GM21367 (cell line): ENCODE measurements around the gene STBD1.
"Not testable (repeated sequence)": the region's sequence is repeated elsewhere in the genome, so short reads cannot be mapped to it uniquely, and the experiment has no call there.

Experiments used
- ATAC-seq: cut with Tn5 transposase; IDR thresholded peaks from one replicate; pipeline ENCODE4 v1.9.1; 2021; ENCODE audit not compliant: unreplicated experiment

The STBD1 gene

DNA sequence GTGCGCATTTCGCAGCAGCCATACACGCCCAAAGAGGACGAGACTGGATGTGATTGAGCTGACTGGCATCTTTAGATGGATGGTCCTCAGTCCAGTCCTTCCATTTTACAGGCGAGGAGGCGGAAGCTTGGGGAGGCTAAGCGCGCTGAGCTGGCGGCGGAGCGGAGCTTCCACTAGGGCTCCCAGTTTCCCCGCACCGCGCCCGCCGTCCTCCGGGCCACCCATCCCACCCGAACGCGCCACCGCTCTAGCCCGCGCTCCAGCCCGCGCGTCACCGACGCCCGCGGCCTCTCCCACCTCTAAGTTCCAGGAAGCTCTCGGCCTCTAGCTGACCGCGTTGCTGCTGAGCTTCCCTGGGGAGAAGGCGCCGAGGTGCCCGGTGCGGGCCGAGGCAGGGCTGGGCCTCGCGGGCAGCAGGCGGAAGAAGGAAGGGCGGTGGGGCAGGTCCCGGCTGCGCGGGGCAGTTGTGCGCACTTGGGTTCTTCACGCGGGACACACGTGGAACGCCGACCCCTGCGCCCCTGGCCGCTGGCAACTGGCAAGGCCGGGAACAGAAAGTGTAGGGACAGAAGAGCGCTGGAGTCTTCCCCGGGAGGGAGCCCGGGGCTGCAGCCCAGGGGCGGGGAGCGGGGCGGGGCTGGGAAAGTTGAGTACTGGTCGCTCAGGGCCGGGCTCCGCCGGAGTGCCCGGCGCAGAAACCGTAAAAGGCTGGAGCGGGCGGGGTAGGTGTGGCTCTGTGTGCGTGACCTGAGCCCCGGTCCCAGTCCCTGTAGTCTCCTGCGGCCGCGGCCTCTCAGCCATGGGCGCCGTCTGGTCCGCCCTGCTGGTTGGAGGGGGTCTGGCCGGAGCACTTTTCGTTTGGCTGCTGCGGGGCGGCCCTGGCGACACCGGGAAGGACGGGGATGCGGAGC lies at the start of gene STBD1:
Gene STBD1, plus strand, starts transcription at position 763 of the 911 bp plus-strand sequence. Its CDS starts 37 bp downstream, at position 800.
- ATAC-seq: no peak

DNA sequence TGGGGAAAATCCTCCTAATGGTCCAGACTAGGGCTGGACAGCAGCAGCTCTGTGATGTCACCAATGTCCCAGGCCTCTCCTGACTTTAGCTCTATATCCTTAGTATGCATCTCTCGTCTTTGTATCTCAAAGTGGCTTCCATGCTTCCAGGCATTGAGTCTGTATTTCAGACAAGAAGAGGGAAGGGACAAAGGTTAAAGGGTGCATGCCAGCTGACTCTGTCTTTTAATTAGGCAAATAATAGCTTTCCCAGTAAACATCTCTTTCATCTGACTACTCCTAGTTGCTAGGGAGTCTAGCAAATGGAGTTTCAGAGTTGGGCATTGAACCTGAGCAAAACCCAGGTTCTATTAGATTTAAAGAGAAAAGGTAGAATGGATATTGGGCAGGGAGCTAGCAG lies 49.6 kb upstream of the STBD1 start:
- ATAC-seq: no peak

DNA sequence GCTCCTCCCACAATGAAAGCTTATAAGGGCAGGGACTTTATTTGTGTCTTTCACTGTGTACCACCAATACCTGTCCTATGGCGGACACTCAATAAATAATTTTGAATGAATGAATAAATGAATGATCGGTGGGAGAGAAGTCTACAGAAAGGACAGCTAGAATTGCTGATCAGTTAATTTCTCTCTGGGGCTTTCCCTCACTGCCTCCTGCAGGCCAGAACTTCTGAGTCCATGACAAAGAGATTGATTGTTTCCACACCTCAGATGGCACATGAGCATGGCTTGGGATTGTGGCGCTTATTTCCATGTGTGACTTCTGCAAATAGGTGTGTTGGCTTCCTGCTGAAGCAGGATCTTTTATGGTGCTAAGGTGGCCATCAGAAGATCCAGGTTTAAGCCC lies 48.7 kb upstream of the STBD1 start:
- ATAC-seq: no peak

DNA sequence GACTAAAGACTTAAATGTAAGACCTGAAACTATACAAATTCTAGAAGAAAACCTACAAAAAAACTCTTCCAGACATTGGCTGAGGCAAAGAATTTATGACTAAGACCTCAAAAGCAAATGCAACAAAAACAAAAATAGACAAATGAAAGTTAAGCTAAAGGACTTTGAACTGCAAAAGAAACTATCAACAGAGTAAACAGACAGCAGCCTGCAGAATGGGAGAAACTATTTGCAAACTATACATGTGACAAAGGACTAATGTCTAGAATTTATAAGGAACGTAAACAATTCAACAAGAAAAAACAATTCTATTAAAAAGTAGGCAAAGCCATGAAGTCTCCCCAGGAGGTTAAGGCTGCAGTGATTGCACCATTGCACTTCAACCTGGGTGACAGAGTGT lies 46.0 kb upstream of the STBD1 start:
- no peak for ATAC-seq

DNA sequence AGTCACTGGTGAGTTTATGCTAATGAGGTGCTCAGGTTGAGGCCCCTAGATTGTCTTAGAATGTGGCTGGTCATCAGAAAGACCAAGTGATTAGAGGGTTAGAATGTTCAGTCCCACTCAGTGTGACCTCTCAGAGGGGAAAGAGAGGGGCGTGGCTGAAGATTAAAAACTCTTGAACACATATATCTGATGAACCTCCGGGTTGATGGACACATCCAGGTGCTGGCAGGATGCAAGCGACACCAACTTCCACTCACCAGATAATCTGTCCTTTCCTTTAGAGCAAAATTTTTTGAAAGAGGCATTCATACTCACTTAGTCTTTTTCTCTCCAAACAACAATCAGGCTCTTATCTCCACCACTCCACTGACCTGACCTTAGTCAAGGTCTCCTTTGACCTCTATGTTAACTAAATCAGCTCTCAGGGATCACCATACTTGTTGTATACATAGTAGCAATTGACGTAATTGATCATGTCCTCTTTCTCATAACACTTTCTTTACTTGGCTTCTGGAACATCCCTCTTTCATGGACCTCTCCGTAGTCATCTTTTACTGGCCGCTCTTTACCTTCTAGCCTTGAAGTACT lies 40.8 kb upstream of the STBD1 start:
- ATAC-seq: no peak

DNA sequence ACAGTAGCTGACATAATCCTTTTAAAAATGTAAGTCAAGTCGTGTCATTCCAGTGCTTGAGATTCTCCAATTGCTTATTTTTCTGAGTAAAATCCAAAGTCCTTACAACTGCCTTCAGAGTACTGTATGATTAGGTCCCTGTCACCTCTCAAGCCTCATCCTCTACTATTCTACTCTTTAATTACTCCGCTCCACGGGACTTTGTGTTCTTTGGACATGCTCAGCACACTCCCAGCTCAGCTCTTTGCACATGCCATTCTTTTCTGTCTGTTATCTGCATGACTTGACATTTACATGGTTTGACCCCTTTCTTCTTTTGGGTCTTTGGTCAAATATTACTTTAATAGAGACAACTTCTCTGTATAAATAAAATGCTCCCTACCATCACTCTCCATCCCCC lies 39.9 kb upstream of the STBD1 start:
- ATAC-seq: no peak

DNA sequence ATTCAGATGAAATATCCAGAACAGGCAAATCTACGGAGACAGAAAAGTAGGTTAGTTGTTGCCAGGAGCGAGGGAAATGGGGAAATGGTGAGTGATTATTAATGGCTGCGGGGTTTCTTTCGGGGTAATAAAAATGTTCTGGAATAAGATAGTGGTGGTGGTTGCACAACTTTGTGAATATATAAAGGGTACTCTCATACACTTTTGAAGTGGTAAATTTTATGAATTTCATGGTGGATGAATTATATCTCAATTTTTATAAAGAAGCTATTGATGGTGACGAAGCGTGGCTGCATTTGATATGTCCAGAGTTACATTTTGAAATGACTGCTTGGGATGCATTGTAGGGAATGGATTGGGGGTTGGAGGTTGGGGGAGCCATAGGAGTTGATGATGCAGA lies 38.7 kb upstream of the STBD1 start:
- ATAC-seq: no peak

DNA sequence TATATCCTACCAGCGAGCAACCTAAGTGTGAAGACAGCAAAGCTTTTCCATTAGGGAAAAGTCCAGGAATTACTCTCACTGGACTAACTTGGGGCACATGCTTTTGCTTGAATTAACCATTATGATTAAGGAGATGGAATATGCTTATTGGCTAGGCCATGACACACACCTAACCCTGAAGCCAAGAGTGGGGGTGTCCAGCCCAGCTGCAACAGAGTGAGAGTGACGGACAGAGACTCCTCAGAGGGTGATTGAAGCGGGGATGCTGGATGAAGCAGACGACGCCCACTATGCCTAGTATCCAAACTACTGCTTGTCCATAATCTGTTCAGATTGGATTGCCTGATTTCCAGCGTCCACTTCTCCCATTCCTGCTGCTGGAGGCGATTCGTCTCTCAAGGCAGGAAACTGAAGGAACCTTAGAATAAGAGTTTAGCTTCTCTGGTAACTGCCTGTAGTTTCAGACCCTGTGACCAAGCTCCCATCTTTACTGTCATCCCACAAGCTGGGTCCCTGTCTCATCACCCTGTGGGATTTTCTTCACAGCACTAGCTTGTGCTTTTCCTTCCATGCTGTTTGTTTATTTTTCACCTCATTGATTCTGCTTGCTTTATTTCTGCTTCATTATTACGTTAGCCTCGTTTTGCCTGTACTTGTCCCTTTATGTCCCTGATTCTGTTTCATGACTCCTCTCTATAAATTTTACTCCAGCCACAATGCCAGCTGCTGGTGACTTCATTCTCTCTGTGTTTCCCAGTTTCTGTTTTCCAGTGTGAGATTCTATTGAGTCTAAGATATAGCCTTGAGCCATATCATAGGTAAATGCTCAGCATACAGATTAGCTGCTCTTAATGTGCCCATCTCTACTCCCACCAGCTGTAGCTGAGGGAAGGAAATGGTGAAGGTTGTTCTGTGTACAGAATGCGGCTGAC lies 36.0 kb upstream of the STBD1 start:
- no peak for ATAC-seq

DNA sequence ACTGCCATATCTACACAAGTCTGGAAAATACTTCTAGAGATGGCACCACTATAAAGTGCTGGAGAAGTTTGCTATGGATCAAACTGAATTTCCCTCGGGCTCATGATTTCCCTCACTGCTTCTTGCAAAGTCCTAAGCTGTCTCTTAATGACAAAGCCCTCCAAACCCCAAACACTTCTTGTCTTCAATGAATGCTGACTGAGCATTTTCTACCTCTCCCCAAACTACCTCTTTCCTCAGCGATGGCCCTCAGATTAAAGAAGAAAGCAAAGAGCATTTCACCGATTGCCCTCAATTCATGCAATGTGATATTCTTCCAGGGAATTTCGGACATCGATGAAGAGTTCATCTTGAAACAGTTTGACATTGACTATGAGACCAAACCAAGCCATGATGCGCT lies 35.3 kb upstream of the STBD1 start:
- ATAC-seq: no peak

DNA sequence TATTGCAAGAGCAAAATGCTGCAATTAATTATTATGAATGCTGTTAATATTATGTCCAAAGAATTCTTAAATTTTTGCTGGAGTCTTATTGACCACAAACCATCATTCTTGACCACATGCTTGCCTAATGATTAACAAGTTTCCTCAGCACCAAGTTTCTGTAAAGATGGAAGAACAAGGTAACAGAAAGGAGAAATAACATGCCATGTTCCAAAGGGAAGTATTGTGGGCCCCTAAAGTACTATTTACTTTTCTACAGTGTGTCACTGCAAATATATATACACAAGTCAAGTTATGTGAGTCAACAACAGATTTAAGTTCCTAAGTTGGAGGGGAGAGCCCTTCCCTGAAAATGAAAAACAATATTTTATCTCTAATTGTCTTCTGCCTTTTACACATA lies 34.5 kb upstream of the STBD1 start:
- no peak for ATAC-seq

DNA sequence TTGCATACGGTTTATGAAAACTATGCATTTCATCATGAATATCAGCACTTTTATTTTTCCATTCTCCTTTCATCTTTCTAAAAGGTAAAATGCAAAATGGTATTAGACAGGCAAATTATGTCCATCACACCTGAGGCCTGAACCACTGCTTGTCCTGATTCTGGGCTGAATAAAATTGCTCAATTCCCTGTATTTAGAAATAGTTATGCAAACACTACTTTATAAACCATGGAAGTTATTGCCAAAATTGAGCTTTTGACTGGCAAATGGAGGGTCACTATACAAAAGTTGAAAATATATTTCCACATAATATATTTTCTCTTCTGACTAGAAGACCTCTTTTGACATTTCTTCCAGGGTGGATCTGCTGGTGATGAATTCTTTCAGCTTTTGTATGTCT lies 34.0 kb upstream of the STBD1 start:
- no peak for ATAC-seq

DNA sequence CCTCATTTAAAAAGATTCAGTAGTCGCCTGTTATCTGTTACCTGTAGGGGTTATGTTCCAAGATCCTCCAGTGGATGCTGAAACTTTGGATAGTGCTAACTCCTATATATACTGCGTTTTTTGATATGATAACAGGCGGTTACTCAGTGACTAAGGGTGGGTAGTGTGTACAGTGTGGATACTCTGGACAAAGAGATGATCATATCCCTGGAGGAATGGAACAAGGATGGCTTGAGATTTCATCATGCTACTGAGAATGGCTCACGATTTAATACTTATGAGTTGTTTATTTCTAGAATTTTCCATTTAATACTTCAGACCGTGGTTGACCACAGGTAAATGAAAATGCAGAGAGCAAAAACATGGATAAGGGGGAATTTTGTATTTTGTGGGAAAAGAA lies 33.5 kb upstream of the STBD1 start:
- ATAC-seq: no peak

DNA sequence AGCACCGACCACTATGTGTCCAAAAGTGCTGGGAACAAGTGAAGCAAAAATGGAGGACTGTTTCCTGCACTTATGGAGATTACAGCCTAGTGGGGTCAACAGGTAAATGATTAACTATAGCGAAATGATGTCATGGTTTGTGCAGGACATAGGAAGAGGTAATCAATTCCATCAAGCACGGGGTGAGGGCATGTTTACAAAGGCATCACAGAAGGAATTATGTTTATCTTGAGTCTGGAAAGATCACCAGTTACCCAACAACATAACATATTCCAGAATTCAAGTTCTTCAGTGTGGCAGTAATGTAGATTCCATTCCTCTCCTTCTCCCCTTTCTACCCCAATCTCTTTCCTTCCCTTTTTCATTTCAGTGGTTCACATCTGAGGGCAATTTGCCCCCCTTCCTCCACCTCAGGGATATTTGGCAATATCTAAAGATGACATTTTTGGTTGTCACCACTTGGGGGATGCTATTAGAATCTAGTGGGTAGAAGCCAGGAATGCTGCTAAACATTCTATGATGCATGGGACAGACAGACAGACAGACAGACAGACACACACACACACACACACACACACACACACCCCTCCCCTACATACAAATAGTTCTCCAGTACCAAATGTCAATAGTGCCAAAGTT lies 30.9 kb upstream of the STBD1 start:
- ATAC-seq: no peak

DNA sequence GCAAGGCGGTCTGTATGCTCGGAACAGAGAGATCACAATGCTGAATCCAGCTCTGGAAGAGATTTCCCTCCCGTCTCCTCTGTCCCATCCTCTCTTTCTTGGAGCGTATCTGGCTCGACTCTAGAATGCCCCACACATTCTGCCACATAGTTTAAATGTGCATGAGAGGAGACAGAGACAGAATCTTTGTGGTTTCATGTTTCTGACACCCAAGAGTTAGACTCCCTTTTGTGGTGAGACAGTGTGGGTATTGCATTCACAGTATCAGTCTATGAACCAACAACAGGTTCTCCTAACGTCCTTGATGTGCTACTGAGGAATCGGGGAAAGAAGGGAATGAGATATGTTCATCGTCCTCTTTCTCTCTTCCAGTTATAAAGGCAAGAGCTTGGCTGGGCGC lies 29.7 kb upstream of the STBD1 start:
- ATAC-seq: no peak

DNA sequence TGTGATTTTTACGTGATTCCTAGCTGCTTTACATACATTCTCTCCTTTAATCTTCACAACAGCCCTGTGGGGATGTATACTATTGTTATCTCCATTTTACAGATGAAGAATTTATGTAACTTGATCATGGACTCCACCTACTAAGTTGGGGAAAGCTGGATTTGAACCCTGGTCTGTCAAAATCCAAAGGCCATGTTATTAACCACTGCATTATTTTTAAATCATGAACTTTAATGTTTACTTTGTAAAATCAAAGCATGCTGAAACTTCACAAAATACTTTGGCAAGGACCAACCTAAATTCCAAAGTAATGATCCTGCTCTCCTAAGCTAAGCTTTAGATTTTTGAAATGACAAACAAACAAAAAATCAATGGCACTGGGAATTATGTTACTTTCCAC lies 28.9 kb upstream of the STBD1 start:
- ATAC-seq: no peak

DNA sequence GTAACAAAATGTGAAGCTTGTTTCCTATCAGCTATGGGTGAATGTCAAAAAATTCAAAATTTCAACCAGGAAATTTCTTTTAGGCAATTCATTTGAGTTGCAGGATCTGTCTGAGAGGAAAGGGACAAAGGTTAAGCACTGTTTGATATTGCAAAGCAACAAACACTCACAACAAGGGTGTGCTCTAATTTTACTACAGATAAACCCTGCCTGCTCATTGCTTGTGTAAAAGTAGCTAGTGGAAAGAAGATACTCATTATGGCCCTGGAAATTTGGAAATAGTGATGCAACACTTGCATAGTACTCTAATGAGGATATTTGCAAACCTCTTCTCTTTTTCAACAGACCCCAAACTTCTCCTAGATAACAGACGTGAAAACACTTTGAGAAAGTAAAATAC lies 27.9 kb upstream of the STBD1 start:
- ATAC-seq: no peak

DNA sequence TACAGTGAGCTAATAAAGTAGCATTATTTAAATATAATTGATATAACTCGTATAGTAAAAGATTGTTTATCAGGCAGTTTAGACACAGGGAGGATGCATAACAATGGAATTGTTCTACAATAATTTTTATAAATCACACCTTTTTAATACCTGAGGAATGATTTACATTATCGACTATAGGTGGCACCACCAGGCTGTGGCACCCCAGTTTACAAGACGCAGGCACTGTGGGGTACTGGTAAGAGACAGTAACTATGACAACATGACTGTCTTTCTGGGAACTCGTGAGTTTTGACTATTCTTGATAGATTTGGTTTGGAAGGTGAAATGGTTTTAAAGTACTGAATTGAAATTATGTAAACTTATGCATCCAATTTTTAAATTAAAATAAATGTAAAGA lies 27.1 kb upstream of the STBD1 start:
- no peak for ATAC-seq

DNA sequence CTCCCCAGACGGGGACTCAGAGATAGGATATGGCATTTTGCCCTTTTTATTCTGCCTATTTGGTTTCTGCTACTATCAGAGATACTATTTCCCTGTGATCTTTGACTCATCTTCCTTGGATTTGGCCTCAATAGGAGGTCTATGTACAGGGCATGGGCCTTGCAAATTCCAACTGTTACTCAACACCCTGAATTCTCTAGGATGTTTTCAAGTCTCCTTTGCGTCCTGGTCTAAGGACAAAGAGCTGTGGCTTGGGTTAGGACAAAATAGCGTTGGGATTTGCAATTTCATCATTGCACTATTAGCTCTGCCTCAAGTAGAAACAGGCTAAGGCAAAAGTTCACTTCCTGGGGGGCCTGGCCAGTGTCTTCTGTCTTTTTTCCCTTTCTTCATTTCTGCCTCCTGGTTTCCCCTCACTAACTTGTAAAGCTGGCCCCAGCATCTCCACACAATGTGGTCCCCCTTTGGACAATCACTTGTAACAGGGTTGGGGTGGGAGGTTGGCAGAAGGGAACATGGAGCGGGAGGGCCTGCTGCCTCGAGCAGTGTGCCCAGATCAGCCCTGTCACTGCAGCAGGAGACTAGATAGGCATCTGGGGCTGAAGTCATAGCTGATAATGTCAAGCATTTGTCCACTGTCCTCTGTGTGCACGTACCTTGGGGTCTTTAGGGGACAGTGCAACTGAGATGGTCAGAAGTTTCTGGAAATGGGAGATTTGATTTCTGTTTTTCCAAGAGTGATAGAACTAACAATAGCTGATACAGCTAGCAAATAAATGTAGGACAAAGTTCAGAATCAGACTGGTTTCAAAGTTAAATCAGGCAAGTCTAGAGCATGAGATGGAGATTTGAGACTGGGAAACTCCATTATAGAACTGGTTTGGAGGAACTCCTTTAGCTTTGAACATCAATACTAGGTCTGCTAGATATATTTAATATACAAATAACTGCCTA lies 25.8 kb upstream of the STBD1 start:
- ATAC-seq: no peak

DNA sequence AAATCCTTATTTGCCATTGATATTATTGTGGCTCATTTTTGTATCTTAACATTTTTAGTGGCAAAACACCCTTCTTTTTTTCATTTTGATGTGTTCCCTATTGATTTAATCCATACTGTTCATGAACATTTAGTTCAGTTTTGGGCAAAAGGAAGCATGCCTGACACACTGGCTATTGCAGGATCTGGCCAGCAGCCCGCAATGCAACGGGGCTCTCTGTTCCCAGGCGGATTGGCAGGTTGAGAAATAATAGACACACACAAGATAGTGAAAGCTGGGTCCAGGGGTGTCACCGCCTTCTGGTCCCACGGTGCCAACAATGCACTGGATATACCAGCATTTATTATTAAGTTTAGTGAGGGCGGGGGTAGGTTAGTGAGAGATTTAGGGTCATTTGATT lies 24.9 kb upstream of the STBD1 start:
- not testable (repeated sequence) for ATAC-seq
